Loucy (cell line): Measurements from ENCODE around the gene MAML2.

Experiments
- CTCF ChIP-seq: fragments of 200-600 bp; sonication (generic); conservative IDR thresholded peaks from 2 replicates; pipeline ENCODE4 v1.5.1; 2014; ENCODE audit warnings: mild to moderate bottlenecking, antibody characterized with exemption, low read length
- EZH2phosphoT487 ChIP-seq: fragments of 200-600 bp; IDR thresholded peaks from 2 replicates; pipeline ENCODE4 v1.6.1; 2018; ENCODE audit warnings: antibody characterized with exemption, mild to moderate bottlenecking, moderate library complexity, borderline replicate concordance

GRCh38 chr11:96299155-96299888 lies 43.7 kb downstream of the MAML2 start:
- TF ChIP-seq CTCF: no peak
- no peak for TF ChIP-seq EZH2phosphoT487
